Measurements from ENCODE around the gene CPTP. TPM values are rescaled to one million over a fixed set of nuclear protein-coding genes. Genes with fewer than 3 reads are reported as not detected.

Gene CPTP
- total RNA-seq, 1 donor from 2014 or later, result 17.5 TPM

DNA sequence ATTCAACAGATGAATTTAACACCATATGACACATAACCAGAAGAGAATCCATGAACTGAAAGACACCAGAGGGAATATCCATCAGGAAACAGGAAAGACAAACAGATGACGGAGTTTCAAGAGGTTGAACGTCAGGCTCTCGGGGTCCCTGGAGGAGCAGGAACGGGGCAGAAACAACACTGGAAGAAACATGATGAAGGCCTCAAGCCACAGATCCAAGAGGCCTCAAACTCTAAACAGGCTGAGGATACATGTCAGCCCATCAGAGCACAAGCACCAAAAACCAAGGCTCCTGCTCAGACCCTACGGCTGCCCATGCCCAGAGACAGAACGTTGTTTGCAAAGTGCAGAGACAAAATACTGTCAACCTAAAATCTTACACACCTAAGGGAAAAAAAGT is 7.2 kb upstream of the CPTP start:
- Mint-ChIP-seq H3K27ac (no peak overlapping the region), H3K27me3 (no peaks in the 10 kb centered on the region), H3K4me1 (ENCODE audit: low read depth) (peaks cover 4% of the 10 kb centered on the region), H3K36me3 (ENCODE audit: insufficient read depth) (peaks cover 3% of the 10 kb centered on the region), H3K9me3 (ENCODE audit: low read depth) (no peaks in the 10 kb centered on the region), H3K4me3 (ENCODE audit: low read depth) (no peak overlapping the region)
- TF ChIP-seq CTCF (IDR thresholded peaks at IDR 0.05; ENCODE audit: unreplicated experiment), result no peak
- no peak for DNase-seq (ENCODE audit: low spot score, unreplicated experiment)

GRCh38 chr1:1318131-1318652 is 6.4 kb upstream of the CPTP start:
- Mint-ChIP-seq H3K27me3 (no peaks in the 10 kb centered on the region), H3K4me3 (ENCODE audit: low read depth) (no peak overlapping the region), H3K9me3 (ENCODE audit: low read depth) (no peaks in the 10 kb centered on the region), H3K27ac (no peak overlapping the region), H3K4me1 (ENCODE audit: low read depth) (peaks cover 4% of the 10 kb centered on the region), H3K36me3 (ENCODE audit: insufficient read depth) (peaks cover 3% of the 10 kb centered on the region)
- no peak for DNase-seq (ENCODE audit: low spot score, unreplicated experiment)
- TF ChIP-seq CTCF (IDR thresholded peaks at IDR 0.05; ENCODE audit: unreplicated experiment), result no peak

DNA sequence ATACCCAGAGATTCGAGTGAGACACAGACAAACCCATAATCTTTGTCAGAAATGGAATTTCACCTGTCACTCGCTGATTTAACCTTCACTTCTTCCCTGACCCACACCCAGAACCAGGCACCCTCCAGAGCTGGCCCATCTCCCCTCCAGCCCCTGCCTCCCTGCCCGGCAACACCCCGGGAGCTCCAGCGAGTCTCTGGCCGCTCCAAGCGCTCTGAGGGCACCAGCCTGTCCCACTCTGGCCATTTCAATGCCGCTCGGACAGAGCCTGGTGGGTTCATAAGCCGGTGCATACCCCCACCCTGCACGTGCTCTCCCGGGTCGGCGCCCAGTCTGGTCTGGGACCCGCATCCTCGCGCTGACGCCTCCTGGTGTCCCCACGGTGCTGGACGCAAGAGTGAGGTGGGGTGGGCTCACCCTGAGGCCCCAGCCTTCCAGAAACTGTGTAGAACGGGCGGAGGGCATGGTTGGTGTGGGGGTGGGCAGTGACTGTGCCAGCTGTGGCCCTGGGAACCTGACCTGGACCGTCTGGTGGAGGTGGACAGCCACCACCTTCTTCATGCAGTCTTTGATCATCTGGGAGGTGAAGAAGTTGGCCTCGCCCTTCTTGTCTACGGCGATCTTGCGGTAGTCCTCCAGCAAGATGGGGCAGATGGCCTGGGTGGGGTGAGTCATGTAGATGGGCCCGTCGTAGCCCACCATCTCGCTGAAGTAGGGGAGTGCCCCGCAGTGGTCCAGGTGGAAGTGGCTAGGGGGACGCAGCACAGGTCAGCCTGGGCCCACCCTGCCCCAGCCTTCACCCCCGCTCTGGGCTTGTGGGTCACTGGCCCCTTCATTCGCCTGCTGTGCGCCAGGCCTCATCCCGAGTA is 5.6 kb upstream of the CPTP start:
- H3K36me3 Mint-ChIP-seq (ENCODE audit: insufficient read depth), result peaks cover 1% of the 10 kb centered on the region
- H3K4me1 Mint-ChIP-seq (ENCODE audit: low read depth), result peaks cover 9% of the 10 kb centered on the region
- H3K27ac Mint-ChIP-seq, result no peak overlapping the region
- H3K27me3 Mint-ChIP-seq, result no peaks in the 10 kb centered on the region
- TF ChIP-seq CTCF (IDR thresholded peaks at IDR 0.05; ENCODE audit: unreplicated experiment), result no peak
- H3K4me3 Mint-ChIP-seq (ENCODE audit: low read depth), result no peak overlapping the region
- DNase-seq (ENCODE audit: low spot score, unreplicated experiment), result no peak
- no peaks in the 10 kb centered on the region for H3K9me3 Mint-ChIP-seq (ENCODE audit: low read depth)

GRCh38 chr1:1319646-1319941 is 5.0 kb upstream of the CPTP start:
- no peaks in the 10 kb centered on the region for H3K27me3 Mint-ChIP-seq
- no peaks in the 10 kb centered on the region for H3K9me3 Mint-ChIP-seq (ENCODE audit: low read depth)
- H3K36me3 Mint-ChIP-seq (ENCODE audit: insufficient read depth), result peaks cover 1% of the 10 kb centered on the region
- no peak for DNase-seq (ENCODE audit: low spot score, unreplicated experiment)
- no peak overlapping the region for H3K27ac Mint-ChIP-seq
- no peak for TF ChIP-seq CTCF (IDR thresholded peaks at IDR 0.05; ENCODE audit: unreplicated experiment)
- no peak overlapping the region for H3K4me3 Mint-ChIP-seq (ENCODE audit: low read depth)
- peaks cover 9% of the 10 kb centered on the region for H3K4me1 Mint-ChIP-seq (ENCODE audit: low read depth)

GRCh38 chr1:1320666-1321448 is 3.7 kb upstream of the CPTP start:
- H3K36me3 Mint-ChIP-seq (ENCODE audit: insufficient read depth), result peaks cover 1% of the 10 kb centered on the region
- no peaks in the 10 kb centered on the region for H3K9me3 Mint-ChIP-seq (ENCODE audit: low read depth)
- TF ChIP-seq CTCF (IDR thresholded peaks at IDR 0.05; ENCODE audit: unreplicated experiment), result no peak
- peaks cover 7% of the 10 kb centered on the region for H3K4me1 Mint-ChIP-seq (ENCODE audit: low read depth)
- DNase-seq (ENCODE audit: low spot score, unreplicated experiment), result no peak
- H3K4me3 Mint-ChIP-seq (ENCODE audit: low read depth), result no peak overlapping the region
- no peaks in the 10 kb centered on the region for H3K27me3 Mint-ChIP-seq
- H3K27ac Mint-ChIP-seq, result no peak overlapping the region

All from progenitor cell of endocrine pancreas (in vitro differentiated cells).